K562 (cell line): ENCODE measurements around the gene TEX28. TPM values are rescaled to one million over a fixed set of nuclear protein-coding genes. Genes with fewer than 3 reads are reported as not detected.
A peak's percentile ranks its signal among the peaks of the same experiment; 100 is the strongest.
"Not testable (repeated sequence)": the region's sequence is repeated elsewhere in the genome, so short reads cannot be mapped to it uniquely, and the experiment has no call there.

Experiments
- ATAC-seq: fragments of 200-7000 bp; cut with Tn5 transposase; 3 replicates; pipeline ENCODE4 v1.9.1; 2020; ENCODE audit warnings: moderate library complexity
- BruUV-seq: library from RNA; stranded (reverse); fragments of 400-500 nt; replicated peaks from 2 replicates; lab custom pipeline; 2021; lab: Mats Ljungman, UMichigan
- CTCF ChIA-PET: fragments of 300-600 bp; formaldehyde crosslinking; extraction: SDS; loops from one replicate; lab custom pipeline; 2021; ENCODE audit warnings: low intra/inter-chr PET ratio; lab: Yijun Ruan, JAX
- POLR2A ChIA-PET: fragments of 300-600, 350-650 bp; sonication (Branson Sonifier 250); formaldehyde crosslinking; extraction: SDS; loops from one replicate; lab custom pipeline; 2021; ENCODE audit warnings: antibody characterized with exemption, inconsistent platforms; lab: Yijun Ruan, JAX
- DNase-seq, 4 experiments: peaks; one replicate each; pipeline versions ENCODE4 v3.0.0 to v3.0.0-alpha.2; 2011 to 2018; ENCODE audit warnings: low spot score in 3 of 4, mixed read lengths in 3 of 4; ENCODE audit errors: extremely low read depth in 1 of 4
- FAIRE-seq: peaks from 2 replicates; lab custom pipeline; 2011; peaks lifted over from hg19 to GRCh38; lab: Jason Lieb, UNC
- H2AFZ ChIP-seq: 2 replicates; pipeline ENCODE4 v1.6.0; 2011; ENCODE audit warnings: low read depth, low read length, control low read depth, inconsistent platforms
- H3K27ac ChIP-seq: fragments of 200-600 bp; 3 replicates; pipeline ENCODE4 v1.8.0; 2011; ENCODE audit warnings: low read depth, mild to moderate bottlenecking, control low read depth, inconsistent platforms, low read length, moderate library complexity, mixed read lengths; ENCODE audit errors: extremely low read depth
- H3K27me3 ChIP-seq, 2 experiments: fragments of 300-600 bp in 1 of 2; 2 replicates in 1 of 2; 3 replicates in 1 of 2; pipeline versions ENCODE4 v1.6.0 to v1.8.0; 2011; ENCODE audit warnings: inconsistent platforms in 2 of 2, low read length in 2 of 2, mild to moderate bottlenecking in 1 of 2, mixed read lengths in 1 of 2, moderate library complexity in 1 of 2; ENCODE audit not compliant: control insufficient read depth in 2 of 2, insufficient read depth in 2 of 2
- H3K36me3 ChIP-seq: fragments of 300-600 bp; 3 replicates; pipeline ENCODE4 v1.8.0; 2011; ENCODE audit warnings: mild to moderate bottlenecking, low read length, inconsistent platforms; ENCODE audit not compliant: control insufficient read depth, insufficient read depth
- H3K4me1 ChIP-seq, 2 experiments: fragments of 200-600 bp in 1 of 2; replicated peaks in 1 of 2; 2 replicates in 1 of 2; 3 replicates in 1 of 2; pipeline versions ENCODE4 v1.5.1 to v1.8.0; 2011; ENCODE audit warnings: inconsistent platforms in 2 of 2, low read length in 2 of 2, mild to moderate bottlenecking in 1 of 2, mixed read lengths in 1 of 2, moderate library complexity in 1 of 2; ENCODE audit not compliant: control insufficient read depth in 2 of 2, insufficient read depth in 2 of 2
- H3K4me2 ChIP-seq: 2 replicates; pipeline ENCODE4 v1.6.1; 2011; ENCODE audit warnings: low read length, control low read depth, inconsistent platforms, mixed read lengths; ENCODE audit not compliant: insufficient read depth
- H3K4me3 ChIP-seq: fragments of 200-600 bp; sonication (generic), shearing (Covaris generic); 2 replicates; pipeline ENCODE4 v1.5.1; 2016; ENCODE audit warnings: control low read depth, inconsistent platforms
- H3K79me2 ChIP-seq: fragments of 200-600 bp; 3 replicates; pipeline ENCODE4 v1.8.0; 2011; ENCODE audit warnings: low read length, inconsistent platforms; ENCODE audit not compliant: control insufficient read depth, insufficient read depth
- H3K9ac ChIP-seq, 2 experiments: 2 replicates each; pipeline versions ENCODE4 v1.6.0 to v1.6.1; 2011; ENCODE audit warnings: low read depth in 2 of 2, low read length in 2 of 2, control low read depth in 1 of 2, inconsistent platforms in 1 of 2, mild to moderate bottlenecking in 1 of 2, mixed read lengths in 1 of 2; ENCODE audit not compliant: insufficient read depth in 1 of 2
- H3K9me1 ChIP-seq: one replicate; pipeline ENCODE4 v1.6.0; 2011; ENCODE audit warnings: inconsistent platforms, mild to moderate bottlenecking, low read length, moderate library complexity; ENCODE audit not compliant: control insufficient read depth, insufficient read depth
- H3K9me3 ChIP-seq: replicated peaks from 2 replicates; pipeline ENCODE4 v1.5.1; 2011; ENCODE audit warnings: low read depth, low read length, inconsistent platforms; ENCODE audit not compliant: control insufficient read depth, insufficient read depth
- H4K20me1 ChIP-seq: replicated peaks from 2 replicates; pipeline ENCODE4 v1.6.1; 2011; ENCODE audit warnings: low read length, inconsistent platforms, mixed read lengths; ENCODE audit not compliant: control insufficient read depth, insufficient read depth
- WGBS: fragments of 100-300 bp; shearing (Covaris generic); methylation state at CpG from one replicate; pipeline ENCODE4 v1.1.6; 2016; ENCODE audit warnings: low coverage, mixed read lengths; ENCODE audit not compliant: insufficient coverage; ENCODE audit errors: missing lambda C conversion rate; 5-methylcytosine and 5-hydroxymethylcytosine counted together
- in situ Hi-C: fragments of 300-500 bp; cut with MboI; formaldehyde crosslinking; loops from 4 replicates; pipeline ENCODE4 v1.15.0; 2018; ENCODE audit warnings: inconsistent platforms, mixed read lengths
- intact Hi-C: fragments of 100-400 bp; cut with micrococcal nuclease; formaldehyde crosslinking; loops from 2 replicates; pipeline ENCODE4 v1.14.2; 2022
- polyA plus RNA-seq, 8 experiments: library from polyadenylated mRNA; depleted of rRNA in 4 of 8; stranded (reverse) in 5 of 8; unstranded in 3 of 8; fragments of >200 nt; fragmentation: Nextera tagmentation in 2 of 8; fragmentation: Illumina TruSeq in 1 of 8; extraction: Ambion mirVana in 2 of 8; extraction: Trizol in 1 of 8; gene quantifications; 2 replicates each; pipeline versions ENCODE4 v1.2.1 to v1.2.3, GENCODE V29; 2011 to 2014; ENCODE audit warnings: inconsistent platforms in 1 of 8, missing spikeins in 1 of 8
- total RNA-seq, 7 experiments: library from RNA; depleted of rRNA in 6 of 7; stranded (reverse); fragments of >200 nt in 6 of 7; fragmentation: Illumina TruSeq in 2 of 7; extraction: Trizol in 2 of 7; gene quantifications; 2 replicates each; pipeline versions ENCODE4 v1.2.1 to v1.2.3, GENCODE V29; 2011 to 2021; ENCODE audit warnings: low replicate concordance in 1 of 7

The TEX28 gene
- total and polyA plus RNA-seq, 9 of the 15 experiments (the other 6 are each of a cell fraction or from before 2014, with no cell fraction given) = not detected

DNA sequence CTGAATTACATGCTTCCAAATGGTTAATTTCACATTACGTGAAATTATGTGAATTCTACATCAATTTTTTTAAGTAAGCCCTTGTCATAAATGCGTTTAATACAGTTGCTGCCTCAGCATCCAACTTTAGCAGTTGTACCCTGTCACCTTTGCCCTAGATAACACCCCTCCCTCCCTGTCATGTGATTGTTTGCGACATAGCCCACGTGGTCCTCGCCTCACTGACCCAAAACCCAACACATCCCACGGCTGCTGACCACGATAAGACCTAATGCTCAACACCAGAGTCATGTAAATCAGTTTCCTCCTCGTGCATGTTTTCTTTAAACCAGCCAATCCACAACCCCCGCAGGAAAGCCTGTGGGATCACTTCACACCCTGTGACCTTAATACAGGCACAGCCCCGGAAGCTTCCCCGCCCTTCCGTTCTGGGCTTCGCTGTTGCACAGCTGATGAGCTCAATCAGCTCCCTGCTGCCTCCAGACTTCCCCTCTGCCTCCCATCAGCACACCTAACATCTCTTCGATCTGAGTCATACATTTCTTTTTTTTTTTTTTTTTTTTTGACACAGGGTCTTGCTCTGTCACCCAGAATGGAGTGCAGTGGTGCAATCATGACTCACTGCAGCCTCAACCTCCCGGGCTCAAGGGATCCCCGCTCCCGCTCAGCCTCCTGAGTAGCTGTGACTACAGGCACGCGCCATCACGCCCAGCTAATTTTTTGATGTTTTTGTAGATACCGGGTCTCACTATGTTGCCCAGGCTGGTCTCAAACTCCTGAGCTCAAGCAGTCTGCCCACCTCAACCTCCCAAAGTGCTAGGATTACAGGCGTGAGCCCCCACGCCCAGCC, 10.2 kb downstream of the TEX28 start:
- ATAC-seq = peak; percentile 98
- H3K4me3 ChIP-seq, in situ Hi-C loops, H3K79me2 ChIP-seq, H3K9me1 ChIP-seq, DNase-seq, H3K9me3 ChIP-seq, intact Hi-C loops, CTCF ChIA-PET, BruUV-seq, H4K20me1 ChIP-seq, POLR2A ChIA-PET, FAIRE-seq, H3K36me3 ChIP-seq, H3K27ac ChIP-seq, H2AFZ ChIP-seq, H3K4me2 ChIP-seq, H3K9ac ChIP-seq, H3K27me3 ChIP-seq, H3K4me1 ChIP-seq: not testable (repeated sequence)
- no CpG with 5 or more reads among the region's 23 CpGs for WGBS

DNA sequence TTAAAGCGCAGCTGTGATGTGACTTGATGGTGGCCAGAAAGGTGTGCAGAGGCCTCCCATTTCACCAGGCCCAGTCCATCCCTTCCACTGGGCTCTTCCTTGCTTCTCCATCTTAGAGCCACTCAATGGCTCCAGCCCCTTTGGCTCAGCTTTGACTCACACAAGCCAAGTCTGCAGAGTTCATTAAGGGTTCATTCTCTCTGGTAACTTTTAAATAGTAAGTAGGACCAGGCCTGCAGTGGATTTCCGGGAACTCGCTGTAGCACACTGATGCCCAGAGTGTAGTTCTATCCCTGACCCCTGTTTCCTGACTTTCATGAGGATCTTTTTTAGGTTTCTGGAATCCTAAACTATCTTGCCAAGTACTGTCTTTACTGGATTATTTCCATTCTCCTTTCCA, 25.7 kb downstream of the TEX28 start:
- H3K27me3 ChIP-seq, ATAC-seq, POLR2A ChIA-PET, H3K4me3 ChIP-seq, in situ Hi-C loops, H2AFZ ChIP-seq, H3K9me3 ChIP-seq, H3K27ac ChIP-seq, H3K36me3 ChIP-seq, H3K4me1 ChIP-seq, CTCF ChIA-PET, H3K9me1 ChIP-seq, H4K20me1 ChIP-seq, intact Hi-C loops, H3K79me2 ChIP-seq, H3K9ac ChIP-seq, FAIRE-seq, DNase-seq, BruUV-seq, H3K4me2 ChIP-seq: not testable (repeated sequence)
- no CpG with 5 or more reads among the region's 3 CpGs for WGBS

DNA sequence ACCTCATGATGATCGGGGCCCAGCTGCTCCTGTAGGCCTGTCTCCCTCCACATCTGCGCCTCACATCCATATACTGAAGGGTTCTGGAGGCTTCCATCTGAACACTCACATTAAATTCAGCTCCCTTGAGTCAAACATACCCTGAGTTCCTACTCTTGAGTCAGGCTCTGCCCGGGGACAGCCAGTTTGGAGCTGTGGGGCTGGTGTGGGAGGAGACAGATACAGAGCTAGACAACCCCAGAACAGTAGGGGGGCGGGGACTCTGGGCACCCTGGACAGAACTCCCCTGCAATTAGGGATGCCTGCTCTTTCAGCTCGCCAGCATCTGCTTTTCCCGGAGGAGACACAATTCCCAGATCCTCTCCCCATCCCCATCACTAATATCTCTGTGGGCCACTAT, 31.9 kb downstream of the TEX28 start:
- H3K27me3 ChIP-seq, H3K9ac ChIP-seq, H3K9me3 ChIP-seq, POLR2A ChIA-PET, H3K9me1 ChIP-seq, H3K36me3 ChIP-seq, H3K4me3 ChIP-seq, H3K4me2 ChIP-seq, in situ Hi-C loops, intact Hi-C loops, FAIRE-seq, CTCF ChIA-PET, H2AFZ ChIP-seq, H4K20me1 ChIP-seq, DNase-seq, BruUV-seq, H3K4me1 ChIP-seq, H3K27ac ChIP-seq, H3K79me2 ChIP-seq: not testable (repeated sequence)
- peak; percentile 50 for ATAC-seq
- WGBS = no CpG with 5 or more reads among the region's 6 CpGs

DNA sequence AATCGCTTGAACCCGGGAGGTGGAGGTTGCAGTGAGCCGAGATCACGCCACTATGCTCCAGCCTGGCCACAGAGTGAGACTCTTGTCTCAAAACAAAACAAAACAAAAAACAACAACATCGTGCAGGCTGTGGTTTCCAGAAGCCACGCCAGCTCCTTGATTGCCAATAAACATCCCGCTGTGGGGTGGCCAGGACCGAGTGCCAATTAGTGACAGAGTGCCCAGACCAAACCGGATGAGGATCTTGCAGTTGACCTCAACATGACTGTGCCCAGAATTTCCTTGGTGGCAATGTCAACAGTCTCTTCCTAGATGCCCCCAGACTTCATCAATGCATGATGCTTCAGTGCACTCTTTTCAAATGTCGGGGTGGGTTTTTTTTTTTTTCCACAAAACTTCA, 36.2 kb downstream of the TEX28 start:
- WGBS = no CpG with 5 or more reads among the region's 10 CpGs
- intact Hi-C loops = not testable (repeated sequence)

More for the DNA sequence above, 36.2 kb downstream of the TEX28 start:
- H3K27ac ChIP-seq, H3K36me3 ChIP-seq, DNase-seq, H2AFZ ChIP-seq, ATAC-seq, H3K9ac ChIP-seq, FAIRE-seq, H3K79me2 ChIP-seq, CTCF ChIA-PET, H3K4me1 ChIP-seq, H3K9me1 ChIP-seq, BruUV-seq, in situ Hi-C loops, POLR2A ChIA-PET, H4K20me1 ChIP-seq, H3K27me3 ChIP-seq, H3K9me3 ChIP-seq, H3K4me2 ChIP-seq, H3K4me3 ChIP-seq: not testable (repeated sequence)
